RWPE2 (cell line): ENCODE data around the gene TRMT1L.
A peak's percentile ranks its signal among the peaks of the same experiment; 100 is the strongest.
"Not testable (repeated sequence)": the region's sequence is repeated elsewhere in the genome, so short reads cannot be mapped to it uniquely, and the experiment has no call there.

Experiments used
- ATAC-seq: fragments of 200-7000 bp; cut with Tn5 transposase; 3 replicates; pipeline ENCODE4 v1.9.1; 2021; ENCODE audit warnings: low read depth
- DNase-seq: peaks from one replicate; pipeline ENCODE4 v3.0.0-alpha.2; 2020; ENCODE audit warnings: low spot score
- H3K27ac ChIP-seq: fragments of 450-650 bp; 2 replicates; pipeline ENCODE4 v1.5.1; 2017; ENCODE audit warnings: mild to moderate bottlenecking; ENCODE audit not compliant: poor library complexity, severe bottlenecking
- H3K27me3 ChIP-seq: fragments of 250-450 bp; sonication (Bioruptor Pico); 2 replicates; pipeline ENCODE4 v1.5.1; 2021; ENCODE audit warnings: mild to moderate bottlenecking, moderate library complexity; ENCODE audit not compliant: insufficient read depth, poor library complexity, severe bottlenecking
- H3K36me3 ChIP-seq: fragments of 250-450 bp; sonication (Bioruptor Pico); 2 replicates; pipeline ENCODE4 v1.5.1; 2020; ENCODE audit warnings: low read depth, mild to moderate bottlenecking, moderate library complexity
- H3K4me1 ChIP-seq: fragments of 250-450 bp; sonication (Bioruptor Pico); 2 replicates; pipeline ENCODE4 v1.5.1; 2021; ENCODE audit warnings: mild to moderate bottlenecking, moderate library complexity; ENCODE audit not compliant: insufficient read depth, poor library complexity, severe bottlenecking
- H3K4me3 ChIP-seq: fragments of 250-450 bp; sonication (Bioruptor Pico); 2 replicates; pipeline ENCODE4 v1.5.1; 2021; ENCODE audit warnings: mild to moderate bottlenecking, moderate library complexity; ENCODE audit not compliant: severe bottlenecking
- H3K9me3 ChIP-seq: fragments of 250-450 bp; sonication (Bioruptor Pico); 2 replicates; pipeline ENCODE4 v1.5.1; 2021; ENCODE audit warnings: mild to moderate bottlenecking, moderate library complexity; ENCODE audit not compliant: severe bottlenecking
- CTCF ChIP-seq: fragments of 450-650 bp; IDR thresholded peaks from one replicate; pipeline ENCODE4 v1.5.1; 2017; ENCODE audit warnings: mild to moderate bottlenecking, moderate library complexity; ENCODE audit not compliant: poor library complexity, severe bottlenecking

TRMT1L gene

DNA sequence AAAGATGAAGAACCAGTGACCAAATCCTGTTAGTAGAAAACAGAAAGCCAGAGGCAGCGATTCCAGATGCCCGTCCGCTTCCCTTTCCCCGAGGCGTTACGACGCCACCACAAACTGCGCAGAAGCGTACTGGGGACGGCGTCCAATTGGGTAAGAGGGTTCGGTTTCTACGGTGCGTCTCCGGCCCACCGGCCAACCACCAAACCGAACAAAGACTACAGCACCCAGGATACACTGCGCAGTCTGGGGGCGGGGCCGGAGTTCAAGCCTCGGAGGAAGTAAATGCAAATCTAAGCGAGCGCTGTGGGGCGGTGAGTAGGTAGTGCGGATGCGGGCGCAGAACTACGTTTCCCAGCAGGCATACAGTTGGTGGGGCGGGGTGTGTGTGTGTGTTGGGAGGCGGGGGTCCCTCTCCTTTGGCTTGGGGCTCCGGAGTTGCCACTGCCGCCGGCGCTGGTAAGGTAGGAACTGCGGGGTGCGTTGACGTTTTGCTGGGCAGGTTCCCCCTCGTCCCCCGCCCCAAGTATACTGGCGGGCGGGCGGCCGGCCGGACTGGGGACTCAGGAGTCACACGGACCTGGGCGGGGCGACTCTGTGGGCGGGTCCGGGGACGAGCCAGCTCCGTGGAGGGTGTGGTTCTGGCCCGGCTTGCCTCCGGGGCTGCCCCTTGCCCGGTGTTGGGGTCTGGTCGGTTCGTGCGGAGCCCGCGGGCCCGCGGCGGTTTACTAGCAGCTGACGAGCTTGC is at the start of gene TRMT1L, which contains the start of gene SWT1:
TRMT1L (minus strand) TSS at position 100 of the 745 bp plus-strand sequence. CDS start 241 bp downstream, outside the sequence.
SWT1 (plus strand) TSS at position 314 of the 745 bp plus-strand sequence. CDS start 3,675 bp downstream, outside the sequence.
- peak; percentile 99 for DNase-seq
- H3K4me1 ChIP-seq: peaks cover 13% of the 10 kb centered on the region
- peak; percentile 95 for ATAC-seq

GRCh38 chr1:185200889-185201288 is 44.1 kb upstream of the TRMT1L start:
- Histone ChIP-seq H3K36me3 (no peaks in the 10 kb centered on the region), H3K4me1 (no peaks in the 10 kb centered on the region), H3K27ac (no peak overlapping the region), H3K9me3 (no peaks in the 10 kb centered on the region), H3K27me3 (no peaks in the 10 kb centered on the region), H3K4me3 (no peak overlapping the region)
- no peak for TF ChIP-seq CTCF
- DNase-seq: no peak
- no peak for ATAC-seq

More for the DNA sequence above, at the start of gene TRMT1L, which contains the start of gene SWT1:
- Histone ChIP-seq H3K36me3 (no peaks in the 10 kb centered on the region), H3K27me3 (no peaks in the 10 kb centered on the region), H3K9me3 (no peaks in the 10 kb centered on the region), H3K27ac (peak within 1 kb of the TSS; percentile 48), H3K4me3 (peak within 1 kb of the TSS; percentile 69)
- no peak for TF ChIP-seq CTCF

GRCh38 chr1:185198712-185199111 is 42.0 kb upstream of the TRMT1L start:
- not testable (repeated sequence) for DNase-seq, ATAC-seq, H3K4me3 ChIP-seq, H3K9me3 ChIP-seq, H3K27me3 ChIP-seq, H3K4me1 ChIP-seq, H3K27ac ChIP-seq, H3K36me3 ChIP-seq

DNA sequence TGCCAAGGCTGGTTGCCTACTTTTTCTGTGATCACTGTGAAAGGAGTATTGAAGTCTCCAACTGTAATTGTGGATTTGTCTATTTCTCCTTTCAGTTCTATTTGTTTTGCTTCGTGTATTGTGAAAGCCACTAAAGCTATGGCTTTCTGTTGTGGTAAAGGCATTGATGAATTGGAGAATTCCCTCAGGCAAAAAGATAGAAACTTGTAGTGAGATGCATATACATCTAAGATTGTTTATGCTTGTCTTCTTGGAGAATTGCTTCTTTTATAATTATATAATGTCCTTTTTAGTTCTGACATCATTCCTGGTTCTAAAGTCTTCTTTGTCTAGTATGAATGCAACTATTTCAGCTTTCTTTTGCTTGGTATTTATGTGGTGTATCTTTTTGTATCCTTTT is 37.0 kb upstream of the TRMT1L start:
- Histone ChIP-seq H3K36me3 (no peaks in the 10 kb centered on the region), H3K27ac (no peak overlapping the region), H3K4me3 (no peak overlapping the region), H3K4me1 (no peaks in the 10 kb centered on the region), H3K27me3 (no peaks in the 10 kb centered on the region), H3K9me3 (no peaks in the 10 kb centered on the region)
- TF ChIP-seq CTCF: no peak
- no peak for ATAC-seq
- DNase-seq: no peak

GRCh38 chr1:185170291-185170848 is 13.6 kb upstream of the TRMT1L start:
- H3K36me3 ChIP-seq: no peaks in the 10 kb centered on the region
- TF ChIP-seq CTCF: peak; percentile 83
- H3K4me3 ChIP-seq: no peak overlapping the region
- H3K4me1 ChIP-seq: no peaks in the 10 kb centered on the region
- no peaks in the 10 kb centered on the region for H3K27me3 ChIP-seq
- no peak for DNase-seq
- peak; percentile 68 for ATAC-seq
- H3K9me3 ChIP-seq: no peaks in the 10 kb centered on the region
- no peak overlapping the region for H3K27ac ChIP-seq
